Gastroesophageal sphincter (tissue), 4 donors: ENCODE results near the gene CLDN18. TPM values are rescaled to one million over a fixed set of nuclear protein-coding genes. Genes with fewer than 3 reads are reported as not detected.

Source experiments
- ATAC-seq: fragments of 150-250 bp; one replicate; pipeline ENCODE4 v1.9.1; 2016; ENCODE audit warnings: mild to moderate bottlenecking, moderate library complexity
- H3K27ac ChIP-seq, 4 donors: fragments of 200-600 bp; sonication (generic) in 3 of 4; 1 replicate in 3 of 4; 2 replicates in 1 of 4; pipeline ENCODE4 v1.5.1; 2016 to 2019
- H3K27me3 ChIP-seq: fragments of 200-600 bp; sonication (generic); one replicate; pipeline ENCODE4 v1.5.1; 2019
- H3K36me3 ChIP-seq, 2 donors: fragments of 200-600 bp; sonication (generic); one replicate each; pipeline ENCODE4 v1.5.1; 2019; ENCODE audit warnings: control low read depth in 1 of 2
- H3K4me1 ChIP-seq, 3 donors: fragments of 200-600 bp; sonication (generic); 1 replicate in 2 of 3; 2 replicates in 1 of 3; pipeline ENCODE4 v1.5.1; 2016 to 2019; ENCODE audit warnings: control low read depth in 2 of 3
- H3K4me3 ChIP-seq, 2 donors: fragments of 200-600 bp; sonication (generic); one replicate each; pipeline ENCODE4 v1.5.1; 2019; ENCODE audit warnings: mild to moderate bottlenecking in 1 of 2, moderate library complexity in 1 of 2
- H3K9me3 ChIP-seq, 3 donors: fragments of 200-600 bp; sonication (generic); one replicate each; pipeline ENCODE4 v1.5.1; 2017 to 2019; ENCODE audit warnings: control low read depth in 2 of 3
- EP300 ChIP-seq: sonication (generic); formaldehyde crosslinking; IDR thresholded peaks from one replicate; pipeline ENCODE4 v1.6.1; 2017; ENCODE audit warnings: antibody characterized with exemption, mild to moderate bottlenecking
- POLR2A ChIP-seq, 2 donors: fragments of 450-650 bp; IDR thresholded peaks; one replicate each; pipeline ENCODE4 v1.6.1; 2017; ENCODE audit warnings: antibody characterized with exemption in 2 of 2, mild to moderate bottlenecking in 2 of 2, moderate library complexity in 1 of 2
- POLR2AphosphoS5 ChIP-seq: sonication (generic); formaldehyde crosslinking; IDR thresholded peaks from one replicate; pipeline ENCODE4 v1.6.1; 2017; ENCODE audit warnings: antibody characterized with exemption
- WGBS, 2 donors: methylation state at CpG; one replicate each; pipeline ENCODE4 v1.1.5; 2018; ENCODE audit warnings: low coverage in 1 of 2; 5-methylcytosine and 5-hydroxymethylcytosine counted together
- total RNA-seq, 4 donors: library from RNA; depleted of rRNA; stranded (reverse); fragments of >200 nt; gene quantifications; one replicate each; pipeline ENCODE4 v1.1.0, GENCODE V29; 2016
- TF ChIP-seq, protein P1 (sequence below), 4 experiments: fragments of 200-600 bp in 2 of 4; fragments of 450-650 bp in 2 of 4; sonication (generic) in 1 of 4; IDR thresholded peaks; one replicate each; pipeline ENCODE4 v1.5.1; 2017 to 2019; ENCODE audit warnings: antibody characterized with exemption in 4 of 4, mild to moderate bottlenecking in 2 of 4, moderate library complexity in 2 of 4

The CLDN18 gene
- total RNA-seq, 4 donors from 2014 or later = not detected

DNA sequence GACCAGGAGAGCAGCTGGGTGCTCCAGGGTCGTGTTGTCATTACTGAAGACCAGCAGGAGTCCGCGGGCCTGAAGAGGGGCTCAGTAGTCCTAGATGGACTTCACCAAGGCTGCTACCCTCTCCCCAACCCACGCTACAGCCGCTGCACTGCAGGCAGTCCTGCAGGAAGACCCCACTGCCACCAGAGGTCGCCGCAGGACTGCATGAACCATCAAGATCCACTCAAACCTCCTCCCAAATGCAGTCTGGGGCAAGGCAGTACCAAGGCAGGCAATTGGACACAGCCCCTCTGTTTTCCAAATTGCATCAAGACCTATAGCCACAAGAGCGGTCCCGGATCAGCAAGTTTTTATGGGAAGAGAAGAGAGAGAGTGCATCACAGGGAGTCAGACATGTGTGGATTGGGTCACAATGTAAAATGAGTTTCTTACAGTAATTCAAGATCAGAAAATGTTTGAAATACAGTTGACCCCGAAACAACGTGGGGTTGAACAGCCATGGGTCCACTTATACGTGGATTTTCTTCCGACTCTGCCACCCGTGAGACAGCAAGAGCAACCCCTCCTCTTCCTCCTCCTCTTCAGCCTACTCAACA is 58.7 kb downstream of the CLDN18 start:
- TF ChIP-seq POLR2AphosphoS5 (no peak), POLR2A (IDR thresholded peaks at IDR 0.05) (no peak), EP300 (no peak)
- TF ChIP-seq, protein P1, sequence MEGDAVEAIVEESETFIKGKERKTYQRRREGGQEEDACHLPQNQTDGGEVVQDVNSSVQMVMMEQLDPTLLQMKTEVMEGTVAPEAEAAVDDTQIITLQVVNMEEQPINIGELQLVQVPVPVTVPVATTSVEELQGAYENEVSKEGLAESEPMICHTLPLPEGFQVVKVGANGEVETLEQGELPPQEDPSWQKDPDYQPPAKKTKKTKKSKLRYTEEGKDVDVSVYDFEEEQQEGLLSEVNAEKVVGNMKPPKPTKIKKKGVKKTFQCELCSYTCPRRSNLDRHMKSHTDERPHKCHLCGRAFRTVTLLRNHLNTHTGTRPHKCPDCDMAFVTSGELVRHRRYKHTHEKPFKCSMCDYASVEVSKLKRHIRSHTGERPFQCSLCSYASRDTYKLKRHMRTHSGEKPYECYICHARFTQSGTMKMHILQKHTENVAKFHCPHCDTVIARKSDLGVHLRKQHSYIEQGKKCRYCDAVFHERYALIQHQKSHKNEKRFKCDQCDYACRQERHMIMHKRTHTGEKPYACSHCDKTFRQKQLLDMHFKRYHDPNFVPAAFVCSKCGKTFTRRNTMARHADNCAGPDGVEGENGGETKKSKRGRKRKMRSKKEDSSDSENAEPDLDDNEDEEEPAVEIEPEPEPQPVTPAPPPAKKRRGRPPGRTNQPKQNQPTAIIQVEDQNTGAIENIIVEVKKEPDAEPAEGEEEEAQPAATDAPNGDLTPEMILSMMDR (IDR thresholded peaks at IDR 0.05) = peak; percentile 92 to 97 (median 96)
- no peak overlapping the region for H3K4me3 ChIP-seq
- H3K27me3 ChIP-seq = no peaks in the 10 kb centered on the region
- no peak overlapping the region for H3K27ac ChIP-seq
- 25 to 40% methylated on average over 5 to 9 of the region's 14 CpGs for WGBS, 2 donors
- peak; percentile 77 for ATAC-seq
- no peaks in the 10 kb centered on the region for H3K9me3 ChIP-seq
- H3K4me1 ChIP-seq = no peaks in the 10 kb centered on the region
- H3K36me3 ChIP-seq = peaks cover 0 to 88% of the 10 kb centered on the region in 2 donors

DNA sequence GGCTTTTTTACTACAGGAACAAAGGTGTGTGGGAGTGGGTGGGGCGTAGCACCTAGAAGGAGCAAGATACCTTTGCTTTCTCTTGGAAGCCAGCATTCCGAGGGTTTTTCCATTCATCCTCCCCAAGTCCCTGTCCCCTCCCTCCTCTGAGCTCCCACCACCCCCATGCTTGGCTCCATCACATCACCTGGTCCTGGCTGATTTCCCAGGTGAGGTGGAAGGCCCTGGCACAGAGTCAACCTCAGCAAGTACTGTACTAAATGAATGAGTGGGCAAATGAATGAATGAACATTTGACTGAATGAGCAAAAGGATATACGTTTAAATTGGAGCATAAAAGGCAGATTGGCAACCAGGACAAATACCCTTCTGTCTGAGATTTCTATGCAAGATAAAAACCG is 60.0 kb downstream of the CLDN18 start:
- H3K27me3 ChIP-seq = no peaks in the 10 kb centered on the region
- 70% methylated on average over 3 to 4 of the region's 4 CpGs for WGBS, 2 donors
- H3K36me3 ChIP-seq = peaks cover 0 to 87% of the 10 kb centered on the region in 2 donors
- H3K9me3 ChIP-seq = no peaks in the 10 kb centered on the region
- TF ChIP-seq, protein P1 (IDR thresholded peaks at IDR 0.05) = no peak
- TF ChIP-seq POLR2AphosphoS5 (no peak), EP300 (no peak), POLR2A (IDR thresholded peaks at IDR 0.05) (no peak)
- H3K27ac ChIP-seq = no peak overlapping the region
- no peak overlapping the region for H3K4me3 ChIP-seq
- no peaks in the 10 kb centered on the region for H3K4me1 ChIP-seq
- no peak for ATAC-seq

DNA sequence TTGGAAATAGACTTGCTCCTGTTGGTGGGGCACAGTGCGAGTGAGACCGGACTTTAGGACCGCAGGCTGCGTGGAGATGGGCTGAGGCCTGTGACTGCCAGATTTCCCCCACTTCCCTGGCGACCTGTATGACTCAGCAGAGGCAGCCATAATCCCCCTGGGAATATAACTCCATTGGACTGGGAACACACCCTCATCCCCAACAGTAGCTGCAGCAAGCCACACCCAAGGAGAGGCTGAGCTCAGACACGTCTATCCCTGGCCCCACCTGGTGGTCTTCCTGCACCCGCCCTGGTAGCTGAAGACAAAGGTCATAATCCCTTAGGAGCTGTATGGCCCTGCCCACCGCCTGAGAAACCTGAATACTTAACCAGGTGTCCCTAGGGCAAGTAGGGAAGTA is 62.8 kb downstream of the CLDN18 start:
- H3K4me3 ChIP-seq = no peak overlapping the region
- H3K9me3 ChIP-seq = no peaks in the 10 kb centered on the region
- no peaks in the 10 kb centered on the region for H3K4me1 ChIP-seq
- no peak overlapping the region for H3K27ac ChIP-seq
- TF ChIP-seq, protein P1 (IDR thresholded peaks at IDR 0.05) = no peak
- TF ChIP-seq POLR2AphosphoS5 = no peak
- TF ChIP-seq EP300 = no peak
- no peak for TF ChIP-seq POLR2A (IDR thresholded peaks at IDR 0.05)
- peaks cover 0 to 87% of the 10 kb centered on the region in 2 donors for H3K36me3 ChIP-seq
- 80% methylated on average over 4 of the region's 8 CpGs; no CpG with 5 or more reads in 1 of the 2 donors for WGBS, 2 donors
- no peaks in the 10 kb centered on the region for H3K27me3 ChIP-seq
- no peak for ATAC-seq

DNA sequence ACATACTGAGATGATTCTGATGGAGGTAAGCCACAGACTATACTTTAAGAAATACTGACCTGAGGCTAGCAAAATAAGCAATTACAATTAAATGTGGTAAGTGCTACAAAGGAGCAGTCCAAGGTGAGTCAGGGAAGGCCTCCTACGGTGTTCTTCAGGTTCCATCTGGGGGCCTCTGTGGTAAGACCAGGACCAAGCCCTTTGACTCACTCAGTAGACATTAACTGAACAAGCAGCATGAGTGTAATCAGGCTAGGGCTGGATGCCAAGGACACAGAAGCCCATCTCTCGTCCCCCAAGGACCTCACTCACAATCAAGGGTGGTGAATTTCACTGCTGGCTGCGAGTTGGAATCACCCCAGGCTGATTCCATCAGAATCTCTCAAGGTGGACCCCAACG is 68.1 kb downstream of the CLDN18 start:
- H3K4me3 ChIP-seq = no peak overlapping the region
- no peak for ATAC-seq
- H3K27ac ChIP-seq = no peak overlapping the region
- WGBS, 2 donors = 79 to 88% methylated on average over 3 of the region's 4 CpGs
- H3K9me3 ChIP-seq = no peaks in the 10 kb centered on the region
- TF ChIP-seq, protein P1 (IDR thresholded peaks at IDR 0.05) = no peak
- H3K36me3 ChIP-seq = peaks cover 0 to 98% of the 10 kb centered on the region in 2 donors
- peaks cover 0 to 5% (median 0%) of the 10 kb centered on the region in 3 donors for H3K4me1 ChIP-seq
- no peaks in the 10 kb centered on the region for H3K27me3 ChIP-seq

DNA sequence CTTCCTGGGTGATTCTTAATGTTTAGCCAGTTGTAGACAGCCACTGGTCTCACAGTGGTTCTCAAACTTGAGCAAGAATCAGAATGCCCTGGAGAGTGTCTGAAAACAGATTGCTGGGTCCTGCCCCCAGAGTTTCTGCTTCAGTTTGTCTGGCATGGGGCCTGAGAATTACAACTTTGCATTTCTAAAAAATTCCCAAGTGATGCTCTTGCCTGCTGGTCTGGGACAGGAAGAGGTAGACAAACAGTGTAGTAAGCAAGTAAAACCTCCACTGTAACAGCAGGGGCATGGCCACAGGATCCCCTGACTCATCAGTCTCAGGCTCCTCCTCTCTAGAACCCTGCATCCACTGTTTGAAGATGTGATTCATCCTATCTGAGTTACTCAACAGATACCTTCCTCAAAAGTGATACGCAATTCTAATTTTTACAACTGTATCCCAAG is 69.0 kb downstream of the CLDN18 start:
- no peak for ATAC-seq
- H3K4me3 ChIP-seq = no peak overlapping the region
- H3K27me3 ChIP-seq = no peaks in the 10 kb centered on the region
- no peak overlapping the region for H3K27ac ChIP-seq
- H3K36me3 ChIP-seq = peaks cover 0 to 99% of the 10 kb centered on the region in 2 donors
- H3K4me1 ChIP-seq = peaks cover 0 to 5% (median 0%) of the 10 kb centered on the region in 3 donors
- TF ChIP-seq, protein P1 (IDR thresholded peaks at IDR 0.05) = no peak
- no peak for TF ChIP-seq EP300
- no peaks in the 10 kb centered on the region for H3K9me3 ChIP-seq
- 0% methylated on average over 1 of the region's 1 CpG for WGBS, 2 donors
